ENCODE measurements around the gene MEGF10.

Gene MEGF10

GRCh38 chr5:127320032-127320965 is 29.7 kb downstream of the MEGF10 start:
- no peak for TF ChIP-seq CTCF (IDR thresholded peaks at IDR 0.05; ENCODE audit: extremely low read depth, missing control alignments)
- DNase-seq (ENCODE audit: low spot score), result no peak

GRCh38 chr5:127321465-127321864 is 30.9 kb downstream of the MEGF10 start:
- no peak for DNase-seq (ENCODE audit: low spot score)
- no peak for TF ChIP-seq CTCF (IDR thresholded peaks at IDR 0.05; ENCODE audit: extremely low read depth, missing control alignments)

GRCh38 chr5:127322403-127322802 is 31.8 kb downstream of the MEGF10 start:
- TF ChIP-seq CTCF (IDR thresholded peaks at IDR 0.05; ENCODE audit: extremely low read depth, missing control alignments), result no peak

GRCh38 chr5:127324756-127325155 is 34.2 kb downstream of the MEGF10 start:
- no peak for TF ChIP-seq CTCF (IDR thresholded peaks at IDR 0.05; ENCODE audit: extremely low read depth, missing control alignments)

More at GRCh38 chr5:127322403-127322802, 31.8 kb downstream of the MEGF10 start:
- no peak for DNase-seq (ENCODE audit: low spot score)

GRCh38 chr5:127326431-127326830 is 35.8 kb downstream of the MEGF10 start:
- DNase-seq (ENCODE audit: low spot score), result no peak
- TF ChIP-seq CTCF (IDR thresholded peaks at IDR 0.05; ENCODE audit: extremely low read depth, missing control alignments), result no peak

More at GRCh38 chr5:127324756-127325155, 34.2 kb downstream of the MEGF10 start:
- no peak for DNase-seq (ENCODE audit: low spot score)

GRCh38 chr5:127326976-127327755 is 36.6 kb downstream of the MEGF10 start:
- TF ChIP-seq CTCF (IDR thresholded peaks at IDR 0.05; ENCODE audit: extremely low read depth, missing control alignments), result no peak
- DNase-seq (ENCODE audit: low spot score), result no peak

- no peak for TF ChIP-seq CTCF (IDR thresholded peaks at IDR 0.05; ENCODE audit: extremely low read depth, missing control alignments)
- DNase-seq (ENCODE audit: low spot score), result no peak
Measured at GRCh38 chr5:127330116-127330515, 39.5 kb downstream of the MEGF10 start.

Measured in GM20000 (cell line).